HG03469 (cell line): ENCODE data around the gene MAST3.

Source experiments
- ATAC-seq: cut with Tn5 transposase; IDR thresholded peaks from one replicate; pipeline ENCODE4 v1.9.1; 2021; ENCODE audit warnings: mild to moderate bottlenecking, moderate library complexity, moderate number of reproducible peaks; ENCODE audit not compliant: unreplicated experiment

The MAST3 gene

DNA sequence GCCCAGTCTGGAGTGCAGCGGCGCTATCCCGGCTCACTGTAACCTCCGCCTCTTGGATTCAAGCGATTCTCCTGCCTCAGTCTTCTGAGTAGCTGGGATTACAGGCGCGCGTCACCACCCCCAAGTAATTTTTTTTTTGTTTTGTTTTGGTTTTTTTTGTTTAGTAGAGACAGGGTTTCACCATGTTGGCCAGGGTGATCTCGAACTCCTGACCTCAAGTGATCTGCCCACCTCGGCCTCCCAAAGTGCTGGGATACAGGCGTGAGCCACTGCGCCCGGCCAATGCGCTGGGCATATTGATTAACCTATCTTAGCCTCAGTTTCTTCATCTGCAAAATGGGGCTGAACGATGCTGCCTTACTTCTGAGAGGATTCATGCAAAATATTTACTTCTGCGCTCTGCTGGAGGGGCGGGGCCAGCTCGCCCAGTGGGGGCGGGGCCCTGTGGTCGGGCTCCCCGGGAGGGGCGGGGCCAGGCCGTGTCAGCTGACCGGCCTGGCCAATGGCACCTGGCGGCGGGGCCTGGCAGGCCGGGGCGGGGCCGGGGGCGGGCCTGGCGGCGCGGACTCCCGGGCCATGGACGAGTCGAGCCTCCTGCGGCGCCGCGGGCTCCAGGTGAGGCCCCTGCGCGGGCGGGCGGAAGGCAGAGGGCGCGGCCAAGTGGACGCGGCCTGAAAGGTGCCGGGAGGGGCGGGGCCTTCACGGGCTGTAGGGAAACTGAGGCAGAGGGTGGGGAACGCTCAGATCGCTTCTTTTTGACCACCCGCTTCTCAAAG lies at the start of gene MAST3:
MAST3 (plus strand) TSS at position 562 of the 776 bp plus-strand sequence; CDS start at position 577, 15 bp downstream.
- peak; percentile 42 for ATAC-seq

DNA sequence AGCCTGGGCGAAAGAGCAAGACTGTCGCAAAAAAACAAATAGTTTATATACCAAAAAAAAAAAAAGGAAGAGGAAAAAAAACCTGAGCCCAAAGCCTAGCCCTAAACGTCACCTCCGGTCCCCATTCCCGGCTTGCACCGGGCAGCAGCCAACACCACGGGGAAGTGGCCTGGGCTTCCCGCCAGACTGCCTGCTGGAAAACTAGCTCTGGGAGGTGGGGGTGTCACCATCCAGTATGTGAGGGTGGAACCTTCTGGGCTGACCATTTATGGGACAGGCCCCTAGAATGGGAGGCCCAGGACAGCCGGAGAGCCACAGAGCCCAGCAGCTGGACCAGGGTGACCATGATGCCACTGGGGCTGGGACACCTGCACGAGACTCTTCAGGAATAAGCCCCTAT lies 48.2 kb upstream of the MAST3 start:
- no peak for ATAC-seq

DNA sequence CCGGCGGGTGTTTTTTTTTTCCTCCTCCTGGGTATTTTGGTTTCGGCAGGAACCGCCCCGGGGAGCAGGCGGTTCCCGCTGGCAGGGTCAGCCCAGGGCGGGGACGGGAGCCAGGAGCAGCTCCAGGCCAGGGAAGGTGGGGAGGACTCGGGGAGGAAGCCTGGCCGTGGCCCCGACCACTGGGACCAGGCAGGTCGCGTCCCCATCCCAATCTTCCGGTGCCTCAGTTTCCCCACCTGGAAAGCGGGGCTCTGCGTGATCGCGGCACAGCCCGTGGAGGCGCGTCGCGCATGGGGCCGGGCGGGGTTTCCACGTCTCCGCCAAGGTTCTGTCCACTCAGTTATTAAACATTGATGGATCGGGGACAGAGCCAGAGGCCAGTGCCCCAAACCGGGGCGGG lies 45.7 kb upstream of the MAST3 start:
- no peak for ATAC-seq

DNA sequence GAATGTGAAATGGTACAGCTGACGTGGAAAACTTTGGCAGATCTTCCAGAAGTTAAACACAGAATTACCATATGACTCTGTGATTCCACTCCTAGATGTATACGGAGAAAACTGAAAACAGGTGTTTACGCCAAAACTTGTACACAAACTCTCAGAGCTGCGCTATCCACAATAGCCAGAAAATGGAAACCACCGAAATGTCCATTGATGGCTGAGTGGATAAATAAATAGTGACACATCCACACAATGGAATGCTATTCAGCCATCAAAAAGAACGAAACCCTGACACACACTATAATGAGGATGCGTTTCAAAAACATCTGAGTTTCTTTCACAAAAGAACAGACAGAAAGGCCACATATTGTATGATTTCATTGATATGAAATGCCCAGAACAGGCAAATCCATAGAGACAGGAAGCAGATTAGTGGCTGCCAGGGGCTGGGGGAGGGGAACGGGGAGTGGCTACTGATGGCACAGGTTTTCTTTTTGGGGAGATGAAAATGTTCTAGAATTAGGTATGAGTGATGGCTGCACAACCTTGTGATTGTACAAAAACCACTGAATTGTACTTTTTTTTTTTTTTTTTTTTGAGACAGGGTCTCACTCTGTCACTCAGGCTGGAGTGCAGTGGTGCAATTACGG lies 43.9 kb upstream of the MAST3 start:
- ATAC-seq = no peak

DNA sequence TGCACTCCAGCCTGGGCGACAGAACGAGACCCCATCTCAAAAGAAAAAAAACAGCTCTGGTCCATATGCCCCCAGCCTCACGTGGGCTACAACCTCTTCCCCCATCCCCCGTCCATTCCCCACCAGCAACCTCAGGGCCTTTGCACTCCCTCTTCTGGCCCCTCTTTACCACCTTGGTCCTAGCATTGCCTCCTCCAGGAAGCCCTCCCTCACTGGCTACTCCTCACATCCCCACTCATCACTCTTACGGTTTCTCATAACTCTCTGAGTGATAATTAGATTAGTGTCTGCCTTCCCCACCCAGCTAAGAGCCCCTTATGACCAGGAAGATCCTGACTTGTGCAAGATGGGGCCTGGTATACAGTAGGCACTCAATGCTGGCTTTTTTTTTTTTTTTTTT lies 41.6 kb upstream of the MAST3 start:
- no peak for ATAC-seq

DNA sequence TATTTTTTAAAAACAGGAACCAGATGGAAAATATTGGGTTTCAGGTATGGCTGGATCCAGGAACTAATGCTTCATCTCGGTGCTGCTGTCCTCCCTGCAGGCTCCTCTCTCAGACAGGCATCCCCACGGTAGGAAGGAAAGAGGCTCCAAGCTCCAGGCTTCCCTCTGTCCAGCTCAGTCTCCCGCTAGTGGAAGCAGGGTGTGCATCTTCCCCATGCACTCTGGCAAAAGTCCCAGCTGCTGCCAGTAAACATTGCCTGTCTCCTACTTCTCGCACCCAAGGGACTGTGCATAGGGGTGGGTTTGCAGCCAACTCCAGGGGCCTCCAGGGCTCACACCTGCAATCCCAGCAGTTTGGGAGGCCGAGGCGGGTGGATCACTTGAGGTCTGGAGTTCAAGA lies 40.0 kb upstream of the MAST3 start:
- no peak for ATAC-seq

DNA sequence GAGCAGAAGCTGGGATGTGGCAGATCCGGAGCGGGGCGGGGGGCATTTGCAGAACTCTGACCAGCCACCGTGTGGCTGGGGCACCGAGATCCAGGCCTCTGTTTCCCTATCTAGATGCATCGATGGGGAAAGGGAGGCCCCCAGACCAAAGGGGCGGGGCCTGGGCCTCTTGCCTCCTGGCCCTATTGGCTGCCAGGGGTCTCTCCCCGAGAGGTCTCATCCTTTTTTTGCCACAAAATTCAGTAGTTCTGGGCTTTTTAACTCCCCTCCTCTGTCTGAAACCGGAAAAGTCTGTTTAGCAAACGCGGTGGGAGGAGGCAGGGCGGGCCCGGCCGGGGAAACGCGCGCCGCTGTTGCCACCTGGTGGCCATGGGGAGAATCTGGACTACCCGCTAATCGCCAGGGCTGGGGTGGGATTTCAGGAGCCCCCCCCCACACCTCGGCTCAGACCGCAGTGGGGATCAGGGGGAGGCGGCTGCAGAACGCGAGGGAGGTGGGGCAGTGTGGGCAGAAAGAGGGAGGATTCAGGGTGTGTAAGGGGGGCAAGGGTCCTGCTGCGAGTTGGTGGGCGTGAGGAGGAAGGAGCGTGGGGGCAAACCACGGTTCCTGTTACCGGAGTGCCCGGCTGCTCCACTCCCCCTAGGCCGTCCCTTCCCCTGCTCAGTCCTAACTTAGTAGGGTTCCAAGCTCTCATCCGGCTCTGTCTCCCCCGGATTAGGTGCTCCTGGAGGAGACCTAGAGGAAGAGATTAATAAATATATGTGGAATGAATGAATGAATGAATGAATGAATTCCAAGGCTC lies 39.2 kb upstream of the MAST3 start:
- no peak for ATAC-seq

DNA sequence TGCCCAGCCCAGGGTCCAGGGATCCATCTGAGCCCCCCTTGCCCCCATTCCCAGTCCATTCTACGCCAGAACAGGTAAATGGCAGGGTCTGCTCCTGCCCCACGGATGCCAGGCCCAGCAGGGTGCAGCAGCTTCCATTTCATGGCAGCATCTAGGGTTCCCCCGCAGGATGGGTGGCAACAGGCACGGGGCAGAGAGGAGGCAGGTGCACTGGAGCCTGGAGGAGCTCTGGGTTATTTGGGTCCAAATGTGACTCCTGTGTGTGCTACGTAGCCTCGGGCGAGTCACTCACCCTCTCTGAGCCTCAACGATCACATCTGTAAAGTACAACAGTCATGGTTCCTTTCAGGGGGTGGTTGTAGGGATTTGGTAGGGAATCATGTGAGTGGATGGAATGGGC lies 38.3 kb upstream of the MAST3 start:
- ATAC-seq = no peak

DNA sequence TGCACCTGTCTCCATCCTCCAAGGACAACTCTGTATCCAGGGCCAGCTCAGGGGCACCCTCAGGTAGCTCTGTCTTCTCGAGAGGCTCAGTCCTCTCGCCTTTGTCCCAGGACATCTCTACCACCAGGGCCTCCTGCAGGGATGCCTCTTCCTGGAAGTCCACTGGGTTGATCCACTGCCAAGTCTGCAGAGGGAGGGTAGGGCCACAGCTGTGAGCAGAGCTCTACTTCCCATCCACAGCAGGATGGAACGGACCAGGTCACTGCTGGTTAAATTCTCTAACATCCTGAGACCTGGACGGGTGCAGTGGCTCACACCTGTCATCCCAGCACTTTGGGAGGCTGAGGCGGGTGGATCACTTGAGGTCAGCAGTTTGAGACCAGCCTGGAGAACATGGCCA lies 37.7 kb upstream of the MAST3 start:
- ATAC-seq = no peak

DNA sequence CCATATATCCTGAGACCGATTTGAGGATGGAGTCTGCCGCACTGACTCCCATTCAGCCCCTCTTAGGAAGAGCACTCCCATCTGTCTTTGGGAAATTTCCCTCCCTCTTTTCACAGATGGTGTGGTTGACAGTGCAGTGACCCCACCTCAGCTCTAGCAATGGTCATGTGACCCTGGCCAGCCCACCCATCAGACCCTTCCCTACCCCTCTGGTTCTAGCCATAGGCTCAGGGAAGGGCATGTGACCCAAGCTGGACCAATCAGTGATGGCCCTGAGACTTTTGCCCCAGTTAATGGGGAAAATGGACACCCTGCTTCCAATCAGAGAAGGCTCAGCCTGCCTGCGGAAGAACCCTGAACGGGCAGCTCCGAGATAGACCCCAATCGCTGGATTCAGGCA lies 37.1 kb upstream of the MAST3 start:
- no peak for ATAC-seq

DNA sequence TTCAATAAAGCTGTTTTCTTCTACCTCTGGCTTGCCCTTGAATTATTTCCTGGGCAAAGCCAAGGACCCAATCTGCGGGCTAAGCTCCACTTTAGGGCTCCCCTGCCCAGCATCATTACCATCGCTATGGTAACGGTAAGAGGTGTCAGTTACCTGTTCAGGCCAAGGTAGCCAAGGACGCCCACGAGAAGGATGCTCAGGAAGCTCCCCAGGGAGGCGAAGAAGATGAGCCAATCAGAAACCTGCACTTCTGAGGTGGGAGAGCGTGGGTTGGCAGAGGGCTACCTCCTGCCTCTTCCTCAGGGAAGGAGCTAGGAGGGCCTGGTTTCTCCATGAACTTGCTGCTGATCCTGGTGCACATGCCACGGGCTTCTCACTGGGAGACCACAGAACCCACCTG lies 35.5 kb upstream of the MAST3 start:
- no peak for ATAC-seq

DNA sequence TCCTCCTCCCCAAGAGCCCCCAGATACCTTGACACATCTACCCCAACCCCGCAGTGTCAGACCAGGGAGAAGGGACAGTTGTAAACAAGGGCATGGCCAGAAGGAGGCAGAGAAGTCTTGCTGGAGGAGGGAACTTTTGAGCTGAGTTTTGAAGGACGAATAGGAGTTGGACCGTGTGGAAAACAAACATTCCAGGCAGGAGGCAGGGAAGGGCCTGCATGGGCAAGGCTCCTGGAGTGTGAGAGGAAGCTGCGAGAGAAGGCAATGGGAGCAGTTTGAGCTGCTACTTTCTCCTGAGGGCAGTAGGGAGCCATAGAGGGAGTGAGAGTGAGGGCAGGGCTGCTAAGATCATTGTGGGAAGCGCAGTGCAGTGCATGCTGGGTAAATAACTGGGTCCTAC lies 34.1 kb upstream of the MAST3 start:
- ATAC-seq = no peak

DNA sequence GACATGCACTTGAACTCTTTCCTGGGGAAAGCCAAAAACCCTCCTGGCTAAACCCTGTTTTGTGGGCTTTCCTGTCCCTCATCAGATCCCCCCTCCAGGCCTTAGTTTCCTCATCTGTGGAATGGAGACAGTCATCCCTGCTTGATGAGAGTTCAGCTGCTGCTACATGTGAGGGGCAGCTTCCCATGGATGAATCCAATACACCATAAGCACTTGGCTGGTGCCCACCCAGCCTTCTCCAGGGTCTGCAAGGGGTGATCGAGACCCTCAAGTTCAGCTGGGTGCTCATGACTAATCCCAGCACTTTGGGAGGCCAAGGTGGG lies 32.4 kb upstream of the MAST3 start:
- ATAC-seq = no peak

DNA sequence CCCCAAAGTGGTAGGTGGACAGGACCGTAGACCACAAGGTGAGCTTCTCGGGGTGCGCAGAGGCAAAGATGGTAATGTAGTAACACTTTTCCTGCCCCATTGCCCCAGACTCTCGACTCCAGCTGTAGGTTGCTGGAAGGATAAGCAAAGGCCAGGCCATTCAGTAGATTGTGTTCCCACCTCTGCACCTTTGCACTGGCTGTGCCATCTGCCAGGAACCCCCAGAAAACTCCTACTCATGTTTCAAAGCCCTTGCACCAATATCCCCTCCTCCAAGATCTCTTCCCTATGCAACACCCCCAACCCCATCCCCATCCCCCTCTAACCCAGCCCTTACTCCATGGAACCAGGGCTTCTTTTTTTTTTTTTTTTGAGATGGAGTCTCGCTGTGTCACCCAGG lies 29.2 kb upstream of the MAST3 start:
- ATAC-seq = no peak

DNA sequence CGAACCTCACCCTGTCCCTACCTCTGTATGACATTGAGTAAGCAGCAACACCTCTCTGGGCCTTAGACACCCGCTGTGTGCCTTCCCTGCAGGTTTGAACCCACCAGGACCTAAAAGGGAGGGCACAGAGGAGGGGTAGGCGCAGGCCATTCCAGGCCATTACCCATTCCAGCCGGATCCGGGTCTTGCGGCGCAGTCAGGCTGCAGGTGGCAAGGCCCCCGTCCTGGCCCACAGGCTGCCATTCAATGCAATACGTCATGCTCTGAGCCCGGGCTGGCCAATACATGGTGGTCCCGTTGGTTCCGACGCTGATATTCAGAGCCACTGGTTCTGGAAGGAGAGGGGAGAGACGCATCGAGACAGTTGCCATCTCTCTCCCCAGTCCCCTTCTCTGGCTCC lies 28.2 kb upstream of the MAST3 start:
- ATAC-seq = no peak

DNA sequence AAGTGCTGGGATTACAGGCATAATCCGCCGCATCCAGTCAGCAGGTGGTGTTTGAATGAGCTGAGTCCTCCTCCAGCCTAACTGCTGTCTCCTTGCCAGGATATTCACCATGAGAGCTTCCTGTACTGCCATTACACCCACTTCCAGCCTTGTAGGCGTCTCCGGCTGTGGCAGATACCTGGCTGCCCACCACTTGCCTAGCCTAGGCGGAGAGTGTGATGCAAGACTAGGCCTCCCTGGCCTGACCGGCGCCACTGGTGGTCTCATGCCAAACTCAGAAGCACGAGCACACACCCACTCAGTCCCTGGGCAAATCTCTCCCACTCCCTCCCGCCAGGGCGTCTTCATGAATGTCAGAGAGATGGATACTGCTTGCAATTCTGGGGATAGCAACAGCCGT lies 27.4 kb upstream of the MAST3 start:
- no peak for ATAC-seq

DNA sequence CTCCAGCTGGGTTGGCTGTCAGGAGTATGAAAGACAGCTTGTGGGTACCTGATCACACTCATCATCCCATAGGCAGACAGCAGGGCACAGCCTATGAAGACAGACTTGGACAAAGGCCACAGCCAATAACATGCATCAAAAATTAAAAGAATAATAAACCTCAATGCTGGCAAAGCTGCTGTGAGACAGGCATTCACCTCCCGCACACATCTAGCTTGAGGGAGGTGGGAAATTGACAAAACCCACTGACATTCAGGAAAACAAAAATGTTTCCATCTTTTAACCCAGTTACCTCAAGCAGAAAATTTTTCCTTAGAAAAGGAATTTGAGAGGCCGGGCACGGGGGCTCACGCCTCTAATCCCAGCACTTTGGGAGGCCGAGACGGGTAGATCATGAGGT lies 25.2 kb upstream of the MAST3 start:
- ATAC-seq = no peak

DNA sequence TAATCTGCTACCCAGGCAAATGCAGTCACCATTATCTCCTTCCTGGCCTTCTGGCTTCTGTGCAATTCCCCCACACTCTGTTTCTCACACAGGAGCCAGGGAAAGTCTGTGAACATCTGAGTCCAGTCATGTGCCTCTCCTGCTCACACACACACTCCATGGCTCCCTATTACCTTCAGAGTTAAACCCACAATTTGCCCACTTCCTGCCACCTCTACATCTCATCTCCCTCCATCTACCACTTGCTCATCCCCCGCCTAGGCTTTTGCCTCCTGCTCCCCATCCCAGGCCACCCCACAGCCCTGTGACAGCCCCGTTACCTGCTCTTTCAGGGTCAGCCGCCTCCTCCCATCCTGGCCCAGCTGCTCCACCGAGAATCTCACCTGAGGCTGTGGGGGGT lies 24.4 kb upstream of the MAST3 start:
- ATAC-seq = no peak

DNA sequence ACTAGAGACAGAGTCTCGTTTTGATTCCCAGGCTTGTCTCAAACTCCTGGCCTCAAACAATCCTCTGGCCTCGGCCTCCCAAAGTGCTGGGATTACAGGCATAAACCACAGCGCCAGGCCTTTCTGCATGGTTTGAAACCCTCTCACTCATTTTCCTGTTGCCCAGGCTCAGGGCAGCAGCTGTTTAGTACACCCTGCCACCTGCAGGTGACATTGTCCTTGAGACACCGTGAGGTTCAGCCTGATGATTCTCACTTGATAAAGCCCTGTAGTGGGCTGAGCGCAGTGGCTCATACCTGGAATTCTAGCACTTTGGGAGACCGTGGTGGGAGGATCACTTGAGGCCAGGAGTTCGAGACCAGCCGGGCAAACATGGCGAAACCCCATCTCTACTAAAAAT lies 23.4 kb upstream of the MAST3 start:
- ATAC-seq = no peak

DNA sequence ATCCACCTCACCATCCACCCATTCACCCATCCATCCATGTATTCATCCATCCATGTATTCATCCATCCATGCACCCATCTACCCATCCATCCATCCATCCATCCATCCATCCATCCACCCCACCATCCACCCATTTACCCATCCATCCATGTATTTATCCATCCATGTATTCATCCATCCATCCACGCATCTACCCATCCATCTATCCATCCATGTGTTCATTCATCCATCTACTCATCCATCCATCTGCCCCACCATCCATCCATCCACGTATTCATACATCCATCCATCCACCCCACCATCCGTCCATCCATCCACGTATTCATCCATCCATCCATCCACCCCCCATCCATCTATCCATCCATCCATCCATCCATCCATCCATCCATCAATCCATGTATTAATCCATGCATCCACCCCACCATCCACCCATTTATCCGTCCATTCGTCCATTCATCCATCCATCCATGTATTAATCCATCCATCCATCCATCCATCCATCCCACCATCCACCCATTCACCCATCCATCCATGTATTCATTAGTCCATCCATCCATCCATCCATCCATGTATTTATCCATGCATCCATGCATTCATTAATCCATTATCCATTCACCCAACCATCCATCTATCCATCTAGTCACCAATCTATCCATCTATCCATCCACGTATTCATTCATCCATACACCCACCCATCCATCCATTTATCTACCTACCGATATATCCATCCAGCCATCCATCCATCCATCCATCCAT lies 13.5 kb upstream of the MAST3 start:
- no peak for ATAC-seq

DNA sequence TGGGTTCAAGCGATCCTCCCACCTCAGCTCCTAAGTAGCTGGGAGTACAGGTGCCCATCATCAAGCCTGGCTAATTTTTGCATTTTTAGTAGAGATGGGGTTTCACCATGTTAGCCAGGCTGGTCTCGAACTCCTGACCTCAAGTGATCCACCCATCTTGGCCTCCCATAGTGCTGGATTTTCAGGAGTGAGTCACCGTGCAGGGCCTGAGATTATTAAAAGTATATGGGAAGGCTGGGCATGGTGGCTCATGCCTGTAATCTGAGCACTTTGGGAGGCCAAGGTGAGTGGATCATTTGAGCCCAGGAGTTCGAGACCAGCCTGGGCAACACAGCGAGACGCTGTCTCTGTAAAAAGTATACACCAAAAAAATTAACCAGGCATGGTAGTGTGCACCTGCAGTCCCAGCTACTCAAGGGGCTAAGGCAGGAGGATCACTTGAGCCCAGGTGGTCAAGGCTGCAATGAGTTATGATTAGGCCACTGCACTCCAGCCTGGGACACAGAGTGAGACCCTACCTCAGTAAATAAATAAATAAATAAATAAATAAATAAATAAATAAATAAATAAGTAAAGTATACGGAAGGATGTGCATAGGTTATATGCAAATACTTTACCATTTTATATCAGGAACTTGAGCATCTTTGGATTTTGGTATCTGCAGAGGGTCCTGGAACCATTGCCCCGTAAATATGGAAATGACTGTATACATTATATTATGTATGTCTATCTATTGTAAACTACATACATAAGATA lies 11.7 kb upstream of the MAST3 start:
- ATAC-seq = no peak
